ENCODE measurements around the gene FNDC7.
"Not testable (repeated sequence)": the region's sequence is repeated elsewhere in the genome, so short reads cannot be mapped to it uniquely, and the experiment has no call there.

DNA sequence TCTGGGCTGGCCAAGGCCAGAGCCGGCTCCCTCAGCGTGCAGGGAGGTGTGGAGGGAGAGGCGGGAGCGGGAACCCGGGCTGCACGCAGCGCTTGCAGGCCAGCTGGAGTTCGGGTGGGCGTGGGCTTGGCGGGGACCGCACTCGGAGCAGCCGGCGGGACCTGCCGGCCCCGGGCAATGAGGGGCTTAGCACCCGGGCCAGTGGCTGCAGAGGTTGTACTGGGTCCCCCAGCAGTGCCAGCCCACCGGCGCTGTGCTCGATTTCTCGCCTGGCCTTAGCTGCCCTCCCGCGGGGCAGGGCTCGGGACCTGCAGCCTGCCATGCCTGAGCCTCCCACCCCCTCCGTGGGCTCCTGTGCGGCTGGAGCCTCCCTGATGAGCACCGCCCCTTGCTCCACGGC, 45.3 kb upstream of the FNDC7 start:
- TF ChIP-seq, protein P1, sequence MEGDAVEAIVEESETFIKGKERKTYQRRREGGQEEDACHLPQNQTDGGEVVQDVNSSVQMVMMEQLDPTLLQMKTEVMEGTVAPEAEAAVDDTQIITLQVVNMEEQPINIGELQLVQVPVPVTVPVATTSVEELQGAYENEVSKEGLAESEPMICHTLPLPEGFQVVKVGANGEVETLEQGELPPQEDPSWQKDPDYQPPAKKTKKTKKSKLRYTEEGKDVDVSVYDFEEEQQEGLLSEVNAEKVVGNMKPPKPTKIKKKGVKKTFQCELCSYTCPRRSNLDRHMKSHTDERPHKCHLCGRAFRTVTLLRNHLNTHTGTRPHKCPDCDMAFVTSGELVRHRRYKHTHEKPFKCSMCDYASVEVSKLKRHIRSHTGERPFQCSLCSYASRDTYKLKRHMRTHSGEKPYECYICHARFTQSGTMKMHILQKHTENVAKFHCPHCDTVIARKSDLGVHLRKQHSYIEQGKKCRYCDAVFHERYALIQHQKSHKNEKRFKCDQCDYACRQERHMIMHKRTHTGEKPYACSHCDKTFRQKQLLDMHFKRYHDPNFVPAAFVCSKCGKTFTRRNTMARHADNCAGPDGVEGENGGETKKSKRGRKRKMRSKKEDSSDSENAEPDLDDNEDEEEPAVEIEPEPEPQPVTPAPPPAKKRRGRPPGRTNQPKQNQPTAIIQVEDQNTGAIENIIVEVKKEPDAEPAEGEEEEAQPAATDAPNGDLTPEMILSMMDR (IDR thresholded peaks at IDR 0.05): not testable (repeated sequence)
- TF ChIP-seq POLR2A (IDR thresholded peaks at IDR 0.05): not testable (repeated sequence)

Data from adrenal gland (tissue), 5 donors.